OCI-LY1 (cell line): ENCODE measurements around the gene PTPRM.

Source experiments
- H2AFZ ChIP-seq: fragments of 200-600 bp; sonication (generic), shearing (Covaris generic); 2 replicates; pipeline ENCODE4 v1.6.0; 2014; ENCODE audit warnings: antibody characterized with exemption, mild to moderate bottlenecking, low read length
- H3F3A ChIP-seq: fragments of 200-600 bp; sonication (generic), shearing (Covaris generic); 2 replicates; pipeline ENCODE4 v1.6.0; 2014; ENCODE audit warnings: mild to moderate bottlenecking, antibody characterized with exemption, low read length, moderate library complexity; ENCODE audit not compliant: insufficient read depth
- H3K27ac ChIP-seq: fragments of 200-600 bp; sonication (generic); 2 replicates; pipeline ENCODE4 v1.5.1; 2014; ENCODE audit warnings: low read length, mixed run types, mild to moderate bottlenecking, low read depth; ENCODE audit not compliant: poor library complexity, severe bottlenecking
- H3K27me3 ChIP-seq: fragments of 200-600 bp; sonication (generic); 2 replicates; pipeline ENCODE4 v1.6.0; 2014; ENCODE audit warnings: antibody characterized with exemption, mild to moderate bottlenecking, low read length, moderate library complexity; ENCODE audit not compliant: insufficient read depth
- H3K36me3 ChIP-seq: fragments of 200-600 bp; sonication (generic); 2 replicates; pipeline ENCODE4 v1.6.1; 2014; ENCODE audit warnings: mild to moderate bottlenecking, antibody characterized with exemption, low read length, moderate library complexity, mixed read lengths; ENCODE audit not compliant: insufficient read depth
- H3K4me1 ChIP-seq: fragments of 200-600 bp; sonication (generic); 2 replicates; pipeline ENCODE4 v1.5.1; 2014; ENCODE audit warnings: mild to moderate bottlenecking, low read length, moderate library complexity; ENCODE audit not compliant: insufficient read depth, severe bottlenecking
- H3K4me2 ChIP-seq: fragments of 200-600 bp; sonication (generic), shearing (Covaris generic); 2 replicates; pipeline ENCODE4 v1.6.1; 2014; ENCODE audit warnings: low read length
- H3K4me3 ChIP-seq: fragments of 200-600 bp; sonication (generic); 2 replicates; pipeline ENCODE4 v1.5.1; 2014; ENCODE audit warnings: low read length, low read depth, mild to moderate bottlenecking, mixed read lengths; ENCODE audit not compliant: poor library complexity, severe bottlenecking
- H3K79me2 ChIP-seq: fragments of 200-600 bp; shearing (Covaris generic); 2 replicates; pipeline ENCODE4 v1.6.1; 2016; ENCODE audit warnings: mixed run types, low read length, mixed read lengths; ENCODE audit not compliant: insufficient read depth
- H3K9ac ChIP-seq: fragments of 200-600 bp; sonication (generic), shearing (Covaris generic); 2 replicates; pipeline ENCODE4 v1.6.1; 2014; ENCODE audit warnings: mild to moderate bottlenecking, low read length, mixed read lengths
- H3K9me2 ChIP-seq: fragments of 200-600 bp; sonication (generic), shearing (Covaris generic); 2 replicates; pipeline ENCODE4 v1.6.1; 2014; ENCODE audit warnings: low read depth, mild to moderate bottlenecking, low read length, mixed read lengths
- H3K9me3 ChIP-seq: fragments of 200-600 bp; shearing (Covaris generic); 2 replicates; pipeline ENCODE4 v1.6.1; 2014; ENCODE audit warnings: low read length, mixed read lengths
- H4K20me1 ChIP-seq: fragments of 200-600 bp; sonication (generic), shearing (Covaris generic); 2 replicates; pipeline ENCODE4 v1.6.0; 2016; ENCODE audit warnings: mild to moderate bottlenecking, low read length; ENCODE audit not compliant: insufficient read depth
- EZH2 ChIP-seq: fragments of 200-600 bp; sonication (generic), shearing (Covaris generic); IDR thresholded peaks from 2 replicates; pipeline ENCODE4 v1.8.0; 2017; ENCODE audit warnings: borderline replicate concordance, mixed run types, mild to moderate bottlenecking, antibody characterized with exemption, low read length, moderate library complexity, mixed read lengths
- TF ChIP-seq, protein P1 (sequence below): fragments of 200-600 bp; sonication (generic), shearing (Covaris generic); IDR thresholded peaks from 2 replicates; pipeline ENCODE4 v1.5.1; 2017; ENCODE audit warnings: mild to moderate bottlenecking, antibody characterized with exemption, low read length, moderate library complexity, mixed read lengths

The PTPRM gene

DNA sequence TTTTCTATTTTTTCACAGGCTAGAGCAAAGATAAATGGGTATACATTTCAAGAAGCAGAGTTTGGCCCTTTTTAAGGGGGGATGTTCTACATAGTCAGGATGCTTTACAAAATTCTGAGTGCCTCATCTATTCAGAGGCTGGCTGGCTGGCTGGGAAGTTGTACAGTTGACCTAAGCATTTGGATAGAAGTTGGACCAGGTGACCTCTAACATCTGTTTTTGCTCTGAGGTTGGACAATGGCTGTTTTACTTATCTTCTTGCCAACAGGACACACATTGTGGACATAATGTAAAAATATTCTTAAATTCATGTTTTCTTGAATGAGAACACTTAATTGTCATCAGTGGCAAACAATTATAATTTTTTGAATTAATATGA, 205.4 kb downstream of the PTPRM start:
- no peaks in the 10 kb centered on the region for H3K36me3 ChIP-seq
- H3K27ac ChIP-seq: no peak overlapping the region
- H3K9me2 ChIP-seq: no peaks in the 10 kb centered on the region
- no peak overlapping the region for H3K4me2 ChIP-seq
- no peaks in the 10 kb centered on the region for H4K20me1 ChIP-seq
- H2AFZ ChIP-seq: no peak overlapping the region
- no peaks in the 10 kb centered on the region for H3K79me2 ChIP-seq
- no peaks in the 10 kb centered on the region for H3K27me3 ChIP-seq
- H3K4me1 ChIP-seq: no peaks in the 10 kb centered on the region
- no peak overlapping the region for H3K4me3 ChIP-seq
- no peak for TF ChIP-seq EZH2
- H3K9me3 ChIP-seq: no peaks in the 10 kb centered on the region
- H3K9ac ChIP-seq: no peak overlapping the region
- H3F3A ChIP-seq: no peaks in the 10 kb centered on the region

DNA sequence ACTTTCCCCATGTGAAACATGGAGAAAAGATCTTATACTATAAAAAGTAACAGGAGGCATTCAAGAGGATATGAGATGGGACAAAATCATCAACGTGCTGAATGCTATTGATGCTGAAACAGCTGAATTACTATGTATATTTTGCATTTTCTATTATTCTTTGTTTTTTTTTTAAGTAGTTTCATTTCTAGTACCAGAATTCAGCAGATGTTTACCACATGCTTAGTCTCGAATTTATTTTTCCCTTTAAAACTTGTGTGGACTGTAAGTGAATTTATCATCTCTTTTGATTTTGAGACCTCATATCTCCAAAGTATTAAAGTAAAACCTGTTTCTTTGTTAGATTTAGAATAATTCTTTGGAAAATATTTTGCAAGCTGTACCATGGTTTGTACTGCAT, 205.8 kb downstream of the PTPRM start:
- Histone ChIP-seq H3K36me3 (no peaks in the 10 kb centered on the region), H3K79me2 (no peaks in the 10 kb centered on the region), H3K9me2 (no peaks in the 10 kb centered on the region), H2AFZ (no peak overlapping the region), H3K27me3 (no peaks in the 10 kb centered on the region), H4K20me1 (no peaks in the 10 kb centered on the region), H3K4me2 (no peak overlapping the region), H3F3A (no peaks in the 10 kb centered on the region), H3K9ac (no peak overlapping the region), H3K4me3 (no peak overlapping the region), H3K4me1 (no peaks in the 10 kb centered on the region), H3K9me3 (no peaks in the 10 kb centered on the region), H3K27ac (no peak overlapping the region)
- no peak for TF ChIP-seq EZH2
- TF ChIP-seq, protein P1, sequence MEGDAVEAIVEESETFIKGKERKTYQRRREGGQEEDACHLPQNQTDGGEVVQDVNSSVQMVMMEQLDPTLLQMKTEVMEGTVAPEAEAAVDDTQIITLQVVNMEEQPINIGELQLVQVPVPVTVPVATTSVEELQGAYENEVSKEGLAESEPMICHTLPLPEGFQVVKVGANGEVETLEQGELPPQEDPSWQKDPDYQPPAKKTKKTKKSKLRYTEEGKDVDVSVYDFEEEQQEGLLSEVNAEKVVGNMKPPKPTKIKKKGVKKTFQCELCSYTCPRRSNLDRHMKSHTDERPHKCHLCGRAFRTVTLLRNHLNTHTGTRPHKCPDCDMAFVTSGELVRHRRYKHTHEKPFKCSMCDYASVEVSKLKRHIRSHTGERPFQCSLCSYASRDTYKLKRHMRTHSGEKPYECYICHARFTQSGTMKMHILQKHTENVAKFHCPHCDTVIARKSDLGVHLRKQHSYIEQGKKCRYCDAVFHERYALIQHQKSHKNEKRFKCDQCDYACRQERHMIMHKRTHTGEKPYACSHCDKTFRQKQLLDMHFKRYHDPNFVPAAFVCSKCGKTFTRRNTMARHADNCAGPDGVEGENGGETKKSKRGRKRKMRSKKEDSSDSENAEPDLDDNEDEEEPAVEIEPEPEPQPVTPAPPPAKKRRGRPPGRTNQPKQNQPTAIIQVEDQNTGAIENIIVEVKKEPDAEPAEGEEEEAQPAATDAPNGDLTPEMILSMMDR: no peak

DNA sequence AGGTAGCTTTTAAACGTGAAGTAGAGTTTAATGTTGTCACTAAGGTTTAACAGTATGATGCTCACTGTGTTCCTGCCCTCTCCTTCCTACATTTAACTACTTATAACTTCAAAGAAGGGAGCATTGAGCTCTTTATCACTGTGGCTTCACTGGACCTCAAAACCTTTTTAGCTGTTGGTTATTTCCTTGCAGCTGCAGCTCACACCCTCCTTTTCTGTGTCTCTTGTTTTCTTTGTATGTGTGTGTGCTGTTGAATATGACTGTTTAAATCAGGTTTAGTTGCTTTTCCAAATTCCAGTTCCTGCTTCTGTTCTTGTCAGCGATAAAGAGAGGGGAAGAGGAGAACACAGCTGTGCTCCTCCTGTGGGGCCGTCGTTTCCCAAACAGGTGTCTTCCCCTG, 208.0 kb downstream of the PTPRM start:
- no peak overlapping the region for H3K4me2 ChIP-seq
- no peaks in the 10 kb centered on the region for H3K9me3 ChIP-seq
- H3K27me3 ChIP-seq: no peaks in the 10 kb centered on the region
- no peak overlapping the region for H2AFZ ChIP-seq
- no peaks in the 10 kb centered on the region for H3K4me1 ChIP-seq
- no peak overlapping the region for H3K27ac ChIP-seq
- H3K4me3 ChIP-seq: no peak overlapping the region
- H3K9me2 ChIP-seq: no peaks in the 10 kb centered on the region
- no peaks in the 10 kb centered on the region for H3K79me2 ChIP-seq
- no peaks in the 10 kb centered on the region for H3K36me3 ChIP-seq
- no peak overlapping the region for H3K9ac ChIP-seq
- H3F3A ChIP-seq: no peaks in the 10 kb centered on the region
- no peak for TF ChIP-seq EZH2
- TF ChIP-seq, protein P1: no peak
- H4K20me1 ChIP-seq: no peaks in the 10 kb centered on the region

DNA sequence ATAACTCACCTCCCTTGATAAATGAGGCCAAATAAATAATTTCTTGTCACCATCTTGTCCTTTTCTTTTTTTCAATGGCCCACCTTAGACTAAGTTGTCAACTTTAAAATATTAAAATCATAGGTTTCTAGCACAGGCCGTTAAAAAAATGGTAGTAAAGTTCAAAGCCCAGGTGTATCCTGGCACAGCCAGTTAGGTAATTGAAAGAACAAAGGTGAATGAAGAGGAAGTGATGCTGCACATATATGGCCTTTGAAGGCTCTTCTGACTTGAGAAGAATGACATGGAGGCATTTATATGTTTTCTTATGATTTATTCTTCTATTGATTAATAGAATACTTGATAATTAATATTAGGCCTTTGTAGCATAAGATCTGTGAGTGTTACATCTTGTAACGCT, 208.7 kb downstream of the PTPRM start:
- TF ChIP-seq EZH2: no peak
- TF ChIP-seq, protein P1: no peak
- Histone ChIP-seq H3K36me3 (no peaks in the 10 kb centered on the region), H3K27ac (no peak overlapping the region), H3K79me2 (no peaks in the 10 kb centered on the region), H3K4me3 (no peak overlapping the region), H3K4me1 (no peaks in the 10 kb centered on the region), H4K20me1 (no peaks in the 10 kb centered on the region), H3K27me3 (no peaks in the 10 kb centered on the region), H2AFZ (no peak overlapping the region), H3K4me2 (no peak overlapping the region), H3K9me2 (no peaks in the 10 kb centered on the region), H3F3A (no peaks in the 10 kb centered on the region), H3K9ac (no peak overlapping the region), H3K9me3 (no peaks in the 10 kb centered on the region)
